ENCODE results near the gene BOC. TPM values are rescaled to one million over a fixed set of nuclear protein-coding genes. Genes with fewer than 3 reads are reported as not detected.

BOC gene
- total and polyA plus RNA-seq, 4 donors = 2.9 to 21.9 (median 6.4) TPM

GRCh38 chr3:113273604-113274378, 62.4 kb downstream of the BOC start:
- Histone ChIP-seq H3K27ac (ENCODE audit: low read depth in 1 of 2, low read length in 1 of 2) (no peak overlapping the region), H3K27me3 (ENCODE audit: control insufficient read depth in 3 of 3, insufficient read depth in 3 of 3, low read length in 2 of 3) (no peaks in the 10 kb centered on the region), H3K36me3 (ENCODE audit: control insufficient read depth in 4 of 4, insufficient read depth in 4 of 4, low read length in 4 of 4) (peaks cover 0 to 50% (median 21%) of the 10 kb centered on the region in 4 donors), H3K4me1 (ENCODE audit: control insufficient read depth in 5 of 5, insufficient read depth in 5 of 5, low read length in 5 of 5) (peaks cover 0 to 22% (median 8%) of the 10 kb centered on the region in 5 donors), H3K4me3 (no peak overlapping the region), H3K9ac (ENCODE audit: insufficient read depth in 1 of 2, low read length in 2 of 2) (no peak overlapping the region), H3K9me3 (ENCODE audit: control insufficient read depth in 4 of 4, insufficient read depth in 3 of 4, low read length in 3 of 4) (no peaks in the 10 kb centered on the region)
- WGBS, 2 donors = 93 to 96% methylated on average over 13 of the region's 13 CpGs
- DNase-seq (no peak), ATAC-seq (ENCODE audit: insufficient read depth, low FRiP score) (no peak)
- TF ChIP-seq, protein P1, sequence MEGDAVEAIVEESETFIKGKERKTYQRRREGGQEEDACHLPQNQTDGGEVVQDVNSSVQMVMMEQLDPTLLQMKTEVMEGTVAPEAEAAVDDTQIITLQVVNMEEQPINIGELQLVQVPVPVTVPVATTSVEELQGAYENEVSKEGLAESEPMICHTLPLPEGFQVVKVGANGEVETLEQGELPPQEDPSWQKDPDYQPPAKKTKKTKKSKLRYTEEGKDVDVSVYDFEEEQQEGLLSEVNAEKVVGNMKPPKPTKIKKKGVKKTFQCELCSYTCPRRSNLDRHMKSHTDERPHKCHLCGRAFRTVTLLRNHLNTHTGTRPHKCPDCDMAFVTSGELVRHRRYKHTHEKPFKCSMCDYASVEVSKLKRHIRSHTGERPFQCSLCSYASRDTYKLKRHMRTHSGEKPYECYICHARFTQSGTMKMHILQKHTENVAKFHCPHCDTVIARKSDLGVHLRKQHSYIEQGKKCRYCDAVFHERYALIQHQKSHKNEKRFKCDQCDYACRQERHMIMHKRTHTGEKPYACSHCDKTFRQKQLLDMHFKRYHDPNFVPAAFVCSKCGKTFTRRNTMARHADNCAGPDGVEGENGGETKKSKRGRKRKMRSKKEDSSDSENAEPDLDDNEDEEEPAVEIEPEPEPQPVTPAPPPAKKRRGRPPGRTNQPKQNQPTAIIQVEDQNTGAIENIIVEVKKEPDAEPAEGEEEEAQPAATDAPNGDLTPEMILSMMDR (IDR thresholded peaks at IDR 0.05; ENCODE audit: control extremely low read depth, extremely low read depth) = no peak

- H3K9ac ChIP-seq (ENCODE audit: insufficient read depth in 1 of 2, low read length in 2 of 2) = no peak overlapping the region
- H3K27ac ChIP-seq (ENCODE audit: low read depth in 1 of 2, low read length in 1 of 2) = no peak overlapping the region
- WGBS, 2 donors = 92 to 96% methylated on average over 20 of the region's 20 CpGs
- DNase-seq (no peak), ATAC-seq (ENCODE audit: insufficient read depth, low FRiP score) (no peak)
- no peaks in the 10 kb centered on the region for H3K9me3 ChIP-seq (ENCODE audit: control insufficient read depth in 4 of 4, insufficient read depth in 3 of 4, low read length in 3 of 4)
- H3K36me3 ChIP-seq (ENCODE audit: control insufficient read depth in 4 of 4, insufficient read depth in 4 of 4, low read length in 4 of 4) = peaks cover 0 to 45% (median 21%) of the 10 kb centered on the region in 4 donors
- no peaks in the 10 kb centered on the region for H3K27me3 ChIP-seq (ENCODE audit: control insufficient read depth in 3 of 3, insufficient read depth in 3 of 3, low read length in 2 of 3)
- H3K4me3 ChIP-seq = no peak overlapping the region
- TF ChIP-seq, protein P1 (IDR thresholded peaks at IDR 0.05; ENCODE audit: control extremely low read depth, extremely low read depth) = no peak
- peaks cover 0 to 22% (median 8%) of the 10 kb centered on the region in 5 donors for H3K4me1 ChIP-seq (ENCODE audit: control insufficient read depth in 5 of 5, insufficient read depth in 5 of 5, low read length in 5 of 5)
These were observed 63.3 kb downstream of the BOC start for GRCh38 chr3:113274425-113275257.

DNA sequence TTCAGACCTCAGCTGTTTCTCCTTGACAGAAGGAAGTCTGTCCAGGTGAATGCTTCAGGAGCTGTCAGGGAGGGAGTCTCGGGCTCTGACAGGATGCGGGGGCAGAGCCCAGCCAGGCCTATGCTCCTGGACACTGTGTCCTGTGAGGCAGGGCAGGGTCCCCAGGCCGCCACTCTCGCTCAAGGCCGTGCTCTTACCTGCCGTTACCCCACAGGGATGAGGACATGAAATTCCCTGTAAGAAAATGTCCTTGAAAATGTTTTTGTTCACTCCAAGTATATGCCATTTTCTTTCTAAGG, 63.9 kb downstream of the BOC start:
- Histone ChIP-seq H3K4me3 (no peak overlapping the region), H3K36me3 (ENCODE audit: control insufficient read depth in 4 of 4, insufficient read depth in 4 of 4, low read length in 4 of 4) (peaks cover 0 to 40% (median 20%) of the 10 kb centered on the region in 4 donors), H3K9me3 (ENCODE audit: control insufficient read depth in 4 of 4, insufficient read depth in 3 of 4, low read length in 3 of 4) (no peaks in the 10 kb centered on the region), H3K27ac (ENCODE audit: low read depth in 1 of 2, low read length in 1 of 2) (no peak overlapping the region), H3K9ac (ENCODE audit: insufficient read depth in 1 of 2, low read length in 2 of 2) (no peak overlapping the region), H3K4me1 (ENCODE audit: control insufficient read depth in 5 of 5, insufficient read depth in 5 of 5, low read length in 5 of 5) (peaks cover 0 to 22% (median 8%) of the 10 kb centered on the region in 5 donors), H3K27me3 (ENCODE audit: control insufficient read depth in 3 of 3, insufficient read depth in 3 of 3, low read length in 2 of 3) (no peaks in the 10 kb centered on the region)
- TF ChIP-seq, protein P1 (IDR thresholded peaks at IDR 0.05; ENCODE audit: control extremely low read depth, extremely low read depth) = no peak
- ATAC-seq (ENCODE audit: insufficient read depth, low FRiP score) (no peak), DNase-seq (no peak)
- WGBS, 2 donors = 96 to 97% methylated on average over 6 of the region's 6 CpGs

All from lung (tissue), 12 donors.